Measurements from ENCODE around the gene MORN1.

The MORN1 gene

GRCh38 chr1:2376261-2376741 is 15.1 kb downstream of the MORN1 start:
- TF ChIP-seq BACH2 (CRISPR knock-in tag; IDR thresholded peaks at IDR 0.05; ENCODE audit: borderline replicate concordance) (no peak), TCF4 (CRISPR knock-in tag; IDR thresholded peaks at IDR 0.05; ENCODE audit: borderline replicate concordance) (no peak), ZNF70 (CRISPR knock-in tag; IDR thresholded peaks at IDR 0.05) (no peak), ZNF8 (CRISPR knock-in tag; IDR thresholded peaks at IDR 0.05) (no peak), SNAI2 (CRISPR knock-in tag; IDR thresholded peaks at IDR 0.05) (no peak), POU6F1 (CRISPR knock-in tag; IDR thresholded peaks at IDR 0.05; ENCODE audit: borderline replicate concordance, low read depth) (no peak), GLIS3 (CRISPR knock-in tag; IDR thresholded peaks at IDR 0.05) (no peak), CREB5 (CRISPR knock-in tag; IDR thresholded peaks at IDR 0.05; ENCODE audit: low read depth) (no peak), ZFP3 (CRISPR knock-in tag; IDR thresholded peaks at IDR 0.05) (no peak), ISL1 (CRISPR knock-in tag; IDR thresholded peaks at IDR 0.05) (no peak), ARNTL (CRISPR knock-in tag; IDR thresholded peaks at IDR 0.05; ENCODE audit: borderline replicate concordance, low read depth) (no peak), ZNF565 (CRISPR knock-in tag; conservative IDR thresholded peaks at IDR 0.05; ENCODE audit: low read depth) (no peak), ZFP30 (CRISPR knock-in tag; IDR thresholded peaks at IDR 0.05) (no peak)
- ATAC-seq, result no peak

- TF ChIP-seq PATZ1 (CRISPR knock-in tag; IDR thresholded peaks at IDR 0.05; ENCODE audit: borderline replicate concordance), result no peak
- TF ChIP-seq ESRRG (CRISPR knock-in tag; IDR thresholded peaks at IDR 0.05), result no peak
- TF ChIP-seq ISL1 (CRISPR knock-in tag; IDR thresholded peaks at IDR 0.05), result no peak
- no peak for TF ChIP-seq GLIS3 (CRISPR knock-in tag; IDR thresholded peaks at IDR 0.05)
- no peak for TF ChIP-seq ARNTL (CRISPR knock-in tag; IDR thresholded peaks at IDR 0.05; ENCODE audit: borderline replicate concordance, low read depth)
- TF ChIP-seq ZFP3 (CRISPR knock-in tag; IDR thresholded peaks at IDR 0.05), result no peak
- TF ChIP-seq POU6F1 (CRISPR knock-in tag; IDR thresholded peaks at IDR 0.05; ENCODE audit: borderline replicate concordance, low read depth), result no peak
- no peak for TF ChIP-seq ZNF70 (CRISPR knock-in tag; IDR thresholded peaks at IDR 0.05)
- no peak for TF ChIP-seq CREB5 (CRISPR knock-in tag; IDR thresholded peaks at IDR 0.05; ENCODE audit: low read depth)
- TF ChIP-seq ZC3H10 (CRISPR knock-in tag; IDR thresholded peaks at IDR 0.05), result no peak
- TF ChIP-seq TCF4 (CRISPR knock-in tag; IDR thresholded peaks at IDR 0.05; ENCODE audit: borderline replicate concordance), result no peak
- TF ChIP-seq RARB (CRISPR knock-in tag; IDR thresholded peaks at IDR 0.05), result no peak
- no peak for TF ChIP-seq TOX (CRISPR knock-in tag; IDR thresholded peaks at IDR 0.05; ENCODE audit: borderline replicate concordance)
- no peak for TF ChIP-seq ZNF565 (CRISPR knock-in tag; conservative IDR thresholded peaks at IDR 0.05; ENCODE audit: low read depth)
- no peak for TF ChIP-seq BACH2 (CRISPR knock-in tag; IDR thresholded peaks at IDR 0.05; ENCODE audit: borderline replicate concordance)
- no peak for TF ChIP-seq CSRNP3 (CRISPR knock-in tag; IDR thresholded peaks at IDR 0.05)
- TF ChIP-seq ZNF8 (CRISPR knock-in tag; IDR thresholded peaks at IDR 0.05), result no peak
- ATAC-seq, result no peak; the same call in 2 of the 3 replicates
These were observed 15.5 kb downstream of the MORN1 start for GRCh38 chr1:2375923-2376260.
